Measurements from ENCODE around the gene THY1.
A peak's percentile ranks its signal among the peaks of the same experiment; 100 is the strongest.

THY1 gene

DNA sequence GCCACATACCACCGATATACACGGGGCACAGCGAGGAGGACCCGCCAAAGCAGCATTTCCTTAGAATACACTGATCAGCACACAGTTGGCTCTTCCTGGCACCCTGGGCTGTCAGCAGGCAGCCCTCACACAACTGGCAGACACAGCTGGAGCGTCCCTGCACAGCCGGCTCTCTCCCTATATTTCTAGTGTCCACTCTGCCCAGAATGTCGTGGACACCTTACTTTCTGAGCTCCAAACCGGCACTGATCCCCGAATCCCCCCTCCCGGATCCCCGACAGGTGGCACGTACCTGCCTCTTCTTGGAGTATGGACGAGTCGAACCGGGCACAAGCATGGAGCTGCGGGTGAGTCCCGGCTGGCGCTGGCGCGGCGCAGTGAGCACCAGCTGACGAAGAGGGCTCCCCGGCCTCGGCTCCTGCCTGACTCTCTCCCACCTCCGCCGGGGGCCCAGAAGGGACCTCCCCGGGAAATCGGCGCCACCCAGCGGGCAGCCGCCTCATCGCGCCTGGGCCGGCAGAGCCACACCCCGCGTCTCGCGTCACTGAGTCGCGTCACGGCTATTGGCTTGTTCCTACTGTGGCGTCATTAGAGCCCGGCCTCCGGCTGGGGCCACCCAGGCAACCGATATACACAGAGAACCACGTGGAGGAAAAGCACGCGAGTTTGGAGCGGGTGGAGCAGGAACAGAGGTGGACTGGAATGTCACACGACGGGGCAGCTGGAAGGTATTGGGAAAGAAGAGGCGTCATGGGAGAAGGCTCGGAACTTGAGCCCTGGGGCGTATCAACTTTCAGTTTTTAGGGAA lies 41.6 kb downstream of the THY1 start, which contains the start of gene USP2:
USP2 (minus strand) TSS at position 510 of the 808 bp plus-strand sequence. CDS start 8,210 bp downstream, outside the sequence.
- peak; percentile 97 for DNase-seq

DNA sequence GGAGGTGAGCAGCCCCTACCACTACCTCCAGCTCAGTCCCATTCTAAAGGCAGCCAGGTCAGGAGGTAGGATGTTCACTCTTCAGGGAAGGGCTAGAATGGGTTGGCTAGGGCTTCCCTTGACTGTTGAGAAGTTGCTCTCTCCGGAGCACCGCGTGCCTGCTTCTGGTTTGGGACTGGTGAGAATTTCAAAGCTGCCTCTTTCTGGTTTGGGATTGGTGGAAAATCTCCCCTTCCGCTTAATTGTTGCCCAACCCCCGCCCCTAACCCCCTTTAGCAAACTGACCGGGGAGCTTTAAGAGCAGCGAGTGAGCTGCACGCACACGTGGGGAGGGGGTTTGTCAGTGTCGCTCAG lies 42.2 kb downstream of the THY1 start:
- peak; percentile 45 for DNase-seq

DNA sequence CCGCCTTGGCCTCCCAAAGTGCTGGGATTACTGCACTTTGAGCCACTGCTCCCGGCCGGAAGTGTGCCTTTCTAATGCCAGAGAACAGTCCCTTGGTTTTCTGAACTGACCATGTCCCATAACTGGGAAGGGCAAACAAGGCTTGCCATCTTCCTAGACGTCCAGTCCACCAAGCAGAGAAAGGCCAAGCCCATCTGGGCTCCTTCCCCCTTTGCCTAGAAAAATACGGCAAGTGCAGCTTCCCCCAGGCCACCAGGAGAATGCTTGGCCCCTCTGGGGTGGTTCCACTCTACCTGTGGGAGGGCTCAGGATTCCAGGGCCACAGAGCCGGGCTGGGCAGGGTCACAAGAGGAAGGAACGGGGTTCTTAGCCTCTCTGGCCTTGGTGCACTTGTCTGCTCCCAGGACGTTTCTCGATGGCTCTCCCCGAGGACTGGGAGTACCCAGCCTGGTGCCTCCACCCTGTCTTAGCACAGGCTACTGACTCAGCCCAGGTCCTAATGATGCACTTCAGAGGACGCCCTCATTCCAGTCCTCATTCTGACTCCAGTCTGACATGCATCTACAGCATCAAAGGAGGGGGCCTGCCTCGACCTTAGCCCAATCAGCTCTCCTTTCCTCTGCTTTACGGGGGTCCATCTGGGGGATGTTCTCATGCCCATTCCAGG lies 42.7 kb downstream of the THY1 start:
- no peak for DNase-seq

DNA sequence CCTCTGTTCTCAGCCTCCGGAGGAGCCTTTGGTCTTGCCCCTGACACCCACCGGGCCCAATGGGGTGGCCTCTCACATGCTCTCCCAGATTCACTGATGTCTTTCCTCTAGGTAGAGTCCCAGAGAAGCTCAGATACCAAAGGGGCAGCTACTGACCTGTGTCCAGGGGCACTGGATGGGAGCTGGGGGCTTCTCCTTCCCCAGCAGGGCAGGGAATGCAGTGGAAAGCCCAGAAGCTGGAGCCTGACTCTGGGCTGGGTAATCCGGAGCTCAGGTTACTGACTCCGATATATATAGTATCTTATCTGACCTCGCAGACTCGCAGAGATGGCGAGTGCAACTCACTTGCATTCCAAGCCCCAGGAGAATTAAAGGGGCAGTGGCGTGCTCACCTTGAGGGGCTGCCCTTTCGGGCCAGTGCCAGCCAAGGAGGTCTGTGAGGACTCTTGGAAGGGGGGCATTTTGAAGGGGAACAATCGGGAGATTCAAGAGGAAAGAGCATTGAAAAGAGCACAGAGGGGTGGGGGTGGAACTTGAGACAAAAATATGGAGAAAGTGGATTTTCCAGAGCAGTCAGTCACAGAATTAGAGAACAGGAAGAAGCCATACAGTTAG lies 44.0 kb downstream of the THY1 start:
- DNase-seq: peak; percentile 67

DNA sequence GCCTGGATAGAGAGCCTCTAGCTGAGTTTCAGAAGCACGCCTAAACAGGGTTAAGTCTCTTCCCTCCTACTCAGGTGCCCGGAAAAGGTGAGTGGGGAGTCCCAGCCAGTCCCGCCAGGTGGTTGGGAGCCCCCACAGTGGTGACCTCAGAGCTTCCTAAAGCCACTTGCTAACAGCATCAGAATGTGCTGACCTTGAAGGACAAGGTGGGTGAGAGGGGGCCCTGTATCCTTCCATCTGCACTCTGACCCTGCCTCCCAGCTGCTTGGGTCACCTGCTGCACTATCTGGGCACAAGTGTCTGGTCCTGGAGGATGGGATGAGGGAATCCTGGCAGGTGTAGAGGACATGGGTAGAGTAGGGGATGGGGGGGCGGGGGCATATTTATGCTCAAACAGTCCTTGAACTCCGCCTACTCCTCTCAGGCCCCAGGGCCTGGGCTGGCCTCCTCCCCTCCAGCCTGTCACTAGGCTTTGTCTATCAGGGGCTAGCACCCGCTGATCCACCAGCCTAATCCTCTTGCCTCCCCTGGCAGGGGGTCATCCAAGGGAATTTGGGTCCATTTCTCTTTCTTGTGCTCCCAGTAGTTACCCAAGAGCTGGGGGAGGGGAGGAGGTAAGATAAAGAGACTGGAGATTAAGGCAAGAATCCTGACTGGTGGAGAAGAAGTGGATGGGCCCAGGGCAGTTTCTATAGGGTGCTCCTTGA lies 44.9 kb downstream of the THY1 start:
- DNase-seq: peak; percentile 83

DNA sequence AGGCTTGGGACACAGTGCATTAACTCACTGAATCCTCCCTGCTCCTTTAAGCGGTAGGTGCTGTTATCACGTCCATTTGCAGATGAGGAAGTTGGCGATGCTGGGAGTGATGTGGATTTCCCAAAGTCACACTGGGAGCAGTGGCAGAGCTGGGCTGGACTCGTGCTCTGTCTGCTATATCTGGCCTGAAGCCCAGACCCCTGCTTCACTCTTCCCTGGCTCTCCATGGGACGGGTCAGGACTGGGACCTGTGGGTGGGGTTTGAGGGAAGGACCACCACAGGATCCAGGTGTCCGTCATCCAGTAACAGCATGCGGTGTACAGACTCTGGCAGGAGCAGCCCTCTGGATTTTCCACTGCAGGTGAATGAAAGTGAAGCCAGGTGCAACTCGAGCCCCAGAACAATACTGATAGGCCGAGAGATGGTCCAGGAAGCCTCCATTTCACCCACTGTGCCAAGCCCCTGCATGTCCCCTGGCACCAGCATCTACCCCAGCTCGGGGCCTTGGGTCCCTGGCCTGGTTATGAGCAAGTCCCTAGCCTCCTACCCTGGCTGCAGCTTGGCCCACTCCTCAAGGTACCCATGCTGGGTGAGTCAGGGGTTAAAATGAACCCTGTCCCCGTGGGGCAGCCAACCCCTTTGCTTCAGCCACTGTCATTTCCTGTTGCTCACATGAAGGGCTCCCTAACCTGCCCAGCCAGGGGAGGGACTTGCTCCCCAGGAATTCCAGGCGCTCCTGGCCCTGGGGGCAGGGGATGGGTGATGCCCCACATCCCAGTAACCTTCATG lies 45.7 kb downstream of the THY1 start:
- DNase-seq: no peak

DNA sequence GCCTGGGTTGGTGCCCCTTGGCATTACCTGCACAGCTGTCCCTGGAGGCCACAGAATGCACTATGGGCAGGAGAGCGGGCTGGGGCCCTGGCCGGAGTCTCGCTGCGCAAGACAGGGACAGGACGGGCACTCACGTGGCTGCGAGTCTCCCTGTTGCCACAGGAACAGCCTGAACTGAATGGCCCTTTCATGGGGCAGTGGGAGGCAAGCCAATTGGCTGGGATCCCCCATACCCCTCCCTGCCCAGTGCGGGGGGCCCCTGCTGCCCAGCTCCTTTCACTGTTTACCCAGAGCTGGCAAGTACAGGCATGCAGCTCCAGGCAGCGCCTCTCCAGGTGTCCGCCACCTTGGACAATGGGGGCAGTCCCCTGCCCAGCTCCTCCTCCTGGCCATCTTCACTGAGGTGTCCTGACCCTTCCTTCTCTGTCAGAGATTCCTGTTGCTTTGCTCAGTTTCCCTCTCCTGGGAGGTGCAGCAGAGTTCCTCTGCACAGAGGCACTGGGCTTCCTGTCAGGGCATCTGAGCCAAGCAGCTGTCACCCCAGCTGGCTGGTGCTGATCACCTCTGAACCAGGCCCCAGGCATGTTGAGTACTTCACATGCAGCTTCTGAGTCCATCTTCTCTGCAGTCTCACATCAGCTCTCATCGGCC lies 46.6 kb downstream of the THY1 start:
- DNase-seq: peak; percentile 72

DNA sequence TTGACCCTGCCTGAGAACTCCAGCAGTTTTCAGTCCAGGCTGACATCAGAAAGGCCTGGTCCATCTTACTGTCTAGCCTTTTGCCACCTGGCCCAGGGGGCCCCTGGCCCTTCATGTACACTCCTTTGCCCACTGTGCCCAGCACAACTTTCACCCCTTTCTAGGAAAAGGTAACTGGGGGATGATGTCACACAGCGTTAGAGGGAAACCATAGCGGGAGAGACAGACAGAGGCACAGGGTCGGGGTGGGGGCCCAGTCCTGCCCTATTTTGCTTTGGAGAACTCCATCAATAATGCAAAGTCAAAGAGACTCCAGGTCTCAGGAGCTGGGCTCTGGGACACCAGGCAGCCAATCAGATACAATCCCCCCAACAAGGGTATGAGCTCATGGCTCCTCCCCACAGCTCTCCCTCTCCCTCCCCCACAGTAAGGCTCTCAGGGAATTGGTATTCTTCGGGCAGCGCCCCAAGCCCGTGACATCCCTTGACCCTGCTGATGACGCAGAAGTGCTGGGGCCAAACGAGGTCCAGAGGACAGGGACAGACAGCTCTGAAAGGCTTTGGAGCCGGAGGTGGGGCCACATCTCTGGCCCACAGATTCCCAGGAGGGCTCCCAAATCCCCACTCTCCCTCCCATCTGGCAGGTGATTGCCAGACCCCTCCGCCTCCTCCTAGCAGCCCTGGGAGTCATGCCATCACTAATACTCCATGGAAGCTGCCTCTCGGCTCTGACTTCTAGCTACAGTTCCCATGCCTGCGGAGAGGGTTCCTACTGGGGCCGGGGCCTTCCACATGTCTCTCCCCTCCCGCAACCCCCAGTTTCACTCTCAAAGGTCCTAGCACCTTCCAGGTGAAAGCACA lies 47.4 kb downstream of the THY1 start:
- DNase-seq: peak; percentile 79

DNA sequence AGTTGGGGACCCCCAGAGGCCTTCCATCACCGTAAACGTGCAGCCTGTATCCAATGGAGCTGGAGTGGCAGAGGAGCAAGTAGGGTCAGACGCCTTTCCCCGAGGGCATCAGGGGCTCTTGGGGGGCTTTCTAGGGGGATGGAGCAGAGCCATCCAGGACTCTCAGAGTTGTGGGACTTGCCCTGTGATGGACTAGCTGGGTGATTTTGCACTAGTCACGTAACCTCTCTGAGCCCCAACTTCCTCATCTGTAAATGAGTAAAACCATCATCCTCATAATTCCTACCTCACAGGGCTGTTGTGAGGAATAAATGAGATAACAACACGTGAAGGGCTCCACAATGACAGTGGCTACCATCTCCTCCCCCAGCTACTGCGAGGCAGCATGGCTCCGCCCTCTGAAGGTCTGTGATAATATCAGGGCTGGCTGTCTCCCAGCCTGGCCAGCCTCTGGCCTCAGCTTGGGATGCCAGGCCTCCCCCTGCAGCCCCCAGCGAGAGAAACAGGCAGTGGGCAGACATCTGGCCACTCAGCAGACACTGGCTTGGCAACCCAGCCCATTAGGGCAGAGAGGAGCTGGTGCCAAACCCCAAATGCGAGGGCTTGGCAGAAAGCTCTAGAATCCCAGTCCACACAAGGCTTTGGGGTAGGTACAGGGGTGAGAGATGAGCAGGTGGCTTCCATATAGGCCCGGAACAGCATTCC lies 48.2 kb downstream of the THY1 start:
- DNase-seq: peak; percentile 41

DNA sequence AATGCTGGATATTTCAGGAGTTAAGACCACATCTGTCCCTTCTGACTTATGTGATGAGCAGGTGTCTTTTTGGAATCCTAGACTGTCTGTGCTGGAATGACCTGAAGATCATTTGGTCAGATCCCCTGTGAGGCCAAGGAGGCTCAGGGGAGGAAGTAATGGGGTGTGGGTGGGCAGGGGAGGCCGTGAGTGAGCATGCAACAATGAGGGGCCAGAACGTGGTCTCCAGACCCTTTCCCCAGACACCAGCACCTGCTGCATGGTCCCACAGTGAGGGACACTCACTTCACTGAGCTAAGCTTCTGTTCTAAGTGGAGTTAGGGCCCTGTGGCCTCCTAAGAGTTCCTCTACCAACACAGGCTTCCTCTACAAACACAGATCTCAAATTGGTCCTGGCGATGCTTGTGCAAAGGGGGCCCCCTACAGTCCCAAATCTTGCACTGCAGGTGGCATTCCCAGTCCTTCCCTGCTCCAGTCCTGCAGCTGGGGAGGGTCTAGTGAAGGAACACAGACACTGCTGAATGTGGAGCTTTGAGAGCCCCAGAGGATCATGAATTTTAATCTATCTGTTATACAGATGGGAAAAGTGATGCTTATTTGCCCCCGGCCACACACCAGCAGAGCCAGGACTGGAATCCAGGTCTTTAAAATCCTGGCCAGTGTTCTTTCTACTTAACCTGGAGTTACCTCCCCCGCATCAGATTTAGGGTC lies 48.9 kb downstream of the THY1 start:
- DNase-seq: peak; percentile 89

DNA sequence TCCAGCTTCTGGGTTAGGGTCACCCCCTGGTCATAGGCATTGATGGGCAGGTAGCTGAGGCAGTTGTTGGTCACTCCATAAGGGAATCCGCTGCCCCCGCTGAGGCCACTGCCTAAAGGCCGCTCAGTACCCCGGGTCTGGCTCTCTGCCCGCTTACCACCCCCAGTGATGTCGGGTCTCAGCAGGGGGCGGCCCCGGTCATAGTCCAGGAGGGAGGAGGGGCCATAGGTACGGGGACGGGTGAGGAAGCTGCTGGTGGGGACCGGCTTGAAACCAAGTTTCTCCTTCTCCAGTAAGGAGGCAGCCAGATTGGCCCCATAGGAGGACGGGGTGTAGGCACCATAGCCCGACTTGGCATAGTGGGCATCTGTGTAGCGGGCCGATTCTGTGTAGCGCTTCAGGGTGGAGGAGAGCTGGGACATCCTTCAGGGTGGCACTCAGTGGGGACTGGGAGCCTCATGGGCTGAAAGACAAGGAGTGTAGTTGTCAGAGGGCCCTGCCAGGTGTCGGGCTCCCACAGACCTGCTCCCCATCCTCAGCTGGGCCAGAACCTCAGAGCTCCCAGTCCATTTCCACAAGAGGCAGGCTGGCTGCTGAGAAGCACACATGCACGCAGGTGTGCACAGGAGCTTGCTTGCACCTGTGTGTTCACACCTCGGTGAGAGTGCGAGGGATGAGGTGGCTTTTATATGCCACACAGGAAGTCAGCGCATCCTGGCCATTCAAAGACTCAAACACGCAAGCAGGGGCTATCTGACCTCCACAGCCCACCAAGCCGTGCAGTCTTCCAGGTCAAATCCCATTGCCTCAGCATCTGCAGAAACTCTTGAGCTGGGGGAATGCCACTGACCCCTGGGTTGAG lies 49.7 kb downstream of the THY1 start:
- DNase-seq: no peak

DNA sequence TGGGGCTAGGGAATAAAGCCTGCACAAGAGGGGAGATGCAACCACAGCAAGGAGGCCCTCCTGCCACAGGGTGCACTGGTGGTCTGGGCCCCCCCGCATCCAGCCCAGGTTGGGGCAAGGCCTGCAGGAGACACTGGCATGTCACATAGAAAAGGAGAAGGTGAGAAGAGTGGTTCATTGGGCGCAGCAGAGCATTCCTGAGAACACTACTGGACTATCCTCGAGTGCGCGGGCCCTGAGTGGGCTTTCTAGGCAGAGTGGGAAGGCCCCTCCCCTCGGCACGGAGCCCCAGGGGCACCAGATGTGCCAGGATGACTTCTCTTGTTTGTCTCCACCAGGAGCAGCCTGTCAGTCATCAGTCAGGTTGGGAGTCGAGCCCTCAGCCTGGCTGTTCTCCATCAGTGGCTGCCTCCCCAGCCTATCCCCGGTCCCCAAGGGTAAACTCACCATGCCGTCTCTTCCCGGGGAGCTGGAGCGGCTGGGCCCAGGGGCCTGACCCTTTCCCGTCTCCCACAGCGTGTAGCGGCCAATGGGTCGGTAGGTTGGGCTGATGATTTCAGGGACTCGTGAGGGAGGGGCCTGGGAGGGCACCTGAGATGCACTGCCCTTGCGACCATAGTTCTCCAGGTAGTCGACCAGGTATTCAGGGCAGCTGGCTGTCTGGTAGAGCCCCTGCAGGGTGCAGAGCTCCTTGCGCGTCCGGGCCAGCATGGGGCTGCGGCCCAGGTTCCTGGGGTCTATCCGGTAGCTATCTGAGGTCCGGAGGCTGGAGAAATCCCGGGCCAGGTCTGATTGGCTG lies 50.5 kb downstream of the THY1 start:
- DNase-seq: no peak

DNA sequence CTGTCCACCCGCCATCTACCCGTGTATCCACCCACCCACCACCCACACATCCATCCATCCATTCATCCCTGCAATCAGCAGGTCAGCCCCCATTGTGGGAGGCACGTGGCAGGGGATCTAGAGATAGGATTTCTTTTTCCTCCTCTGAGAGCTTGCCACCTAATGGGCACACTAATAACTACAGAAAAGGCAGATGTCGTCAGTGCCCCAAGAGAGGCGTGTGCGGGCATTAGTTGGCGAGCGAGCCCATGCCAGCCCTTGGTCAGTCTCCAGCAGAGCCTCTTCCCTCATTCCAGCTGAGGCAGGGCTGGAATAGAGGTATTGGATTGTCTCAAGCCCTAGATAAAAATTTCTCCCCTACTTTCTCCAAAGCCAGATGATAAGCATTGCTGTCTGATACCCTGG lies 51.2 kb downstream of the THY1 start:
- peak; percentile 67 for DNase-seq

DNA sequence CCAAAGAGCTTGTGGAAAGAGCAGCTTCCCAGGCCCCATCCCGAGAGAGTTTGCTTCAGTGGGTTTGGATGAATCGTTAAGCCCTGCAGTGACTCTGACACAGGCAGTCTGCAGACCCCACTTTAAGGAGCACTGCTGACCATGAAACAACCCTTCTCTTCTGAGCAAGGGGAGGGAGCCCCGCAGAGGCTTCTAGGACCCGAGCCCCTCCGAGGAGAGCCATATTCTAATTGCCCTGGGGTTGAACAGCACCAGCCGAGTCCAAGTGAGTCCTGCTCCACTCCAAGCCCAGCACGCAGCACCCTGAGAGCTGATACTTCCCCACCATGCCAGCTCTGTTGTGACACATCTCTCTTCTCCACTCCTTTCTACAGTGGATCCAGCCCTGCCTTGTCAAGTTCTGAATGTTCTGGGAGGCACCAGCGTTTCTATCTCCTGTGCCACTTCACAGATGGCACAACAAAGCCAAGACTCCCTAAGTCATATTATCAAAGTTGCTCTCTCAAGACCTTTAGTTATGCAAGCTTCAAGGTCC lies 51.8 kb downstream of the THY1 start:
- DNase-seq: no peak

DNA sequence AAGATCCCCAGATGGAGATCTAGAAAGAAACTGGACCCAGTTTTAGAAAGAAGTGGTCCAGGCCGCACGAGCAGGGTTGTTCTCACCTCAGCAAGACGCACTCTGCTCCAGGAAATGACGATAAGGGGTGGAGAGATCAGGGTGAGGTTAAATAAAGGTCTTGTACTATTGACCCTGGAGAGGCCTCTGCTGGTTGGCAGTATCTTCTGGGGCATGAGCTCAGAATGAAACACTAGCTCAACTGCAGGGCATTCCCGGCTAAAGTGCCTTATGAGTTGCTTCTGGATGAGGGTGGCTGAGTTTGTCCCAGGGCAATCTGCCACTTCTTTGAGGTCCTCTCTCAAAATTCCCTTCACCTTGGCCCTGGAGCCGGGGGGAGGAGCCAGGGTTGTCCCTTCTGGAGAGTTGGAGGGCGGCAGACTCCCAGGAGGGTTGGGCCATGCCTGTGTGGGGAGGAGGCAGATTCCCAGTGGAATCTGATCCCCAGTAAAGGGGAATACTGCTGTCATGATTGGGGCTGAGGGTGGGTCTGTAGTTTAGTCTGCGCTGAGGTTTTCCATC lies 52.4 kb downstream of the THY1 start:
- peak; percentile 68 for DNase-seq

DNA sequence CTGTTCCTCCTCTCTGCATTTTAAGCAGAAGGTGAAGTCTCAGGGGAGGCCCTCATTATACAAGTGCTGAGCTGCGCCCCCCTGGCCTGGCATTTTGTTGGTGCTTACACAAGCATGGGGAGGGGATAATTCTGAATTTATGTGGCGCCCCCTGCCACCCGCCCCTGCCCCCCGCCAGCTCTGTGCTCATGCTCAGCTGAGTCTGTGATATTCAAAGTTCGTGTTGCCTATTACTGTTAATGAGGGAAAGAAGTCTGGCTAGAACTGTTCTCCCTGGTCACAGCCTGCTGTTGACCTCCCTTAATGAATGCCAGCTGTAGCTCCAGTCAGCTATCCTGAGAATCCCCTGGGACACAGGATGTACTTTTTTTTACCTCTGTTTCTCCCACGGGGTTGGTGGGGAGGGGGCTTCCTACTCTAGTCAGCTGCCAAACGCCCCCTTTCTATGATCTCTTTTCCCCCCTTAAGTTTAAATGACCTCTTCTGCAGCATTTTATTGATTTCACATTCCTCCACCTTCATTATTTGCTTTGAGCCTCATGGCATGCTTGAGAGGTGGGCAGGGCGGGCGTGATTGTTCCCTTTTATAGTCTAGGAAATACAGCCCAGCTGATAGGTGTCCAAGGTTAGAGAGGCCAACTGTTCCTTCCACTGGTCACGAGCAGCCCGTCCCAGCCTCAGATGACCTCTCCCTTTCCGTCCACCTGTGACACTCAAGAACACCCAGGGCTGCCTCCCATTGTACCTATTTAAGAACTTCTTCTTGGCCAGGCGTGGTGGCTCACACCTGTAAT lies 53.6 kb downstream of the THY1 start:
- DNase-seq: peak; percentile 66

Measured in NCI-H82 (cell line).